Thoracic aorta (tissue), 2 donors: ENCODE results near the gene CTSF. TPM values are rescaled to one million over a fixed set of nuclear protein-coding genes. Genes with fewer than 3 reads are reported as not detected.

Experiments
- total RNA-seq, 2 donors: library from RNA; depleted of rRNA; stranded (reverse); fragments of >200 nt; gene quantifications; one replicate each; pipeline versions ENCODE4 v1.1.0 to v1.2.3, GENCODE V29; 2016

Gene CTSF
- total RNA-seq, 2 donors from 2014 or later: 122 to 195 TPM

Other genes starting within 250 kb of the CTSF start
- 1 to 10 TPM; 7.7 to 7.8 TPM for gene RIN1, start 232.2 kb downstream of the CTSF start, total RNA-seq
- 10 to 100 TPM; 35.0 to 48.1 TPM for gene BRMS1, start 223.5 kb downstream of the CTSF start, total RNA-seq
- gene B4GAT1, start 221.0 kb downstream of the CTSF start, total RNA-seq: 10 to 100 TPM; 15.7 to 34.1 TPM
- gene SLC29A2, start 196.8 kb downstream of the CTSF start, total RNA-seq: 1 to 10 TPM; 2.5 to 3.0 TPM
- 1 to 10 TPM; 4.2 to 6.6 TPM for gene NPAS4, start 147.6 kb downstream of the CTSF start, total RNA-seq
- gene MRPL11, start 129.8 kb downstream of the CTSF start, total RNA-seq: 10 to 100 TPM; 16.7 to 28.0 TPM
- gene PELI3, start 101.7 kb downstream of the CTSF start, total RNA-seq: 10 to 100 TPM; 29.1 to 47.1 TPM
- gene DPP3, start 88.2 kb downstream of the CTSF start, total RNA-seq: 10 to 100 TPM; 20.2 to 22.2 TPM
- 100 to 1,000 TPM in 1 of 2 donors, 10 to 100 TPM in 1; 90.3 to 114 TPM for gene BBS1, start 58.0 kb downstream of the CTSF start, total RNA-seq
- gene ZDHHC24, start 22.6 kb downstream of the CTSF start, total RNA-seq: 10 to 100 TPM; 10.2 to 15.7 TPM
- not detected for gene ACTN3, start 21.7 kb downstream of the CTSF start, total RNA-seq
- under 1 TPM in 1 of 2 donors, not detected in 1; 0.68 TPM for gene CCDC87, start 24.5 kb upstream of the CTSF start, total RNA-seq
- gene CCS, start 24.6 kb upstream of the CTSF start, total RNA-seq: 10 to 100 TPM; 19.9 to 20.8 TPM
- gene RBM14, start 48.0 kb upstream of the CTSF start, total RNA-seq: 10 to 100 TPM; 72.7 to 99.8 TPM
- gene RBM4, start 70.1 kb upstream of the CTSF start, total RNA-seq: 10 to 100 TPM; 61.2 to 84.0 TPM
- 1 to 10 TPM; 8.9 to 9.2 TPM for gene RBM4B, start 109.3 kb upstream of the CTSF start, total RNA-seq
- 1 to 10 TPM; 1.2 to 5.6 TPM for gene SPTBN2, start 160.6 kb upstream of the CTSF start, total RNA-seq